SIG-M5 (cell line): ENCODE results near the gene MC4R.
"Not testable (repeated sequence)": the region's sequence is repeated elsewhere in the genome, so short reads cannot be mapped to it uniquely, and the experiment has no call there.

Experiments used
- DNase-seq: peaks from one replicate; lab custom pipeline; 2025; lab: John Stamatoyannopoulos, UW

MC4R gene

GRCh38 chr18:60372596-60372995 lies at the start of gene MC4R:
Gene MC4R, minus strand, starts transcription at chr18:60372775. Its CDS starts 426 bp downstream, at chr18:60372349.
- DNase-seq: no peak

GRCh38 chr18:60422306-60422705 lies 49.7 kb upstream of the MC4R start:
- DNase-seq: not testable (repeated sequence)

- DNase-seq: no peak
These were observed 49.0 kb upstream of the MC4R start for GRCh38 chr18:60421356-60422118.

GRCh38 chr18:60417946-60418345 lies 45.4 kb upstream of the MC4R start:
- no peak for DNase-seq

- DNase-seq: no peak
These were observed 41.5 kb upstream of the MC4R start for GRCh38 chr18:60413944-60414547.

- DNase-seq: no peak
These were observed 39.1 kb upstream of the MC4R start for GRCh38 chr18:60411715-60412114.

GRCh38 chr18:60406721-60407120 lies 34.1 kb upstream of the MC4R start:
- no peak for DNase-seq

GRCh38 chr18:60404486-60405085 lies 32.0 kb upstream of the MC4R start:
- no peak for DNase-seq

- no peak for DNase-seq
These were observed 28.8 kb upstream of the MC4R start for GRCh38 chr18:60401346-60401745.

GRCh38 chr18:60391571-60392226 lies 19.1 kb upstream of the MC4R start:
- DNase-seq: no peak

GRCh38 chr18:60389314-60389713 lies 16.7 kb upstream of the MC4R start:
- no peak for DNase-seq

- DNase-seq: no peak
These were observed 13.1 kb upstream of the MC4R start for GRCh38 chr18:60385693-60386092.

GRCh38 chr18:60383893-60384292 lies 11.3 kb upstream of the MC4R start:
- no peak for DNase-seq

GRCh38 chr18:60377778-60378469 lies 5.3 kb upstream of the MC4R start:
- no peak for DNase-seq

GRCh38 chr18:60372132-60372531 lies 443 bp downstream of the MC4R start:
- no peak for DNase-seq

- DNase-seq: no peak
These were observed 14.1 kb downstream of the MC4R start for GRCh38 chr18:60358516-60358915.

- DNase-seq: no peak
These were observed 21.6 kb downstream of the MC4R start for GRCh38 chr18:60350941-60351340.

GRCh38 chr18:60350150-60350549 lies 22.4 kb downstream of the MC4R start:
- DNase-seq: no peak

GRCh38 chr18:60347526-60348045 lies 25.0 kb downstream of the MC4R start:
- DNase-seq: no peak

- no peak for DNase-seq
These were observed 33.6 kb downstream of the MC4R start for GRCh38 chr18:60339018-60339417.

GRCh38 chr18:60331890-60332289 lies 40.7 kb downstream of the MC4R start:
- no peak for DNase-seq

- no peak for DNase-seq
These were observed 43.4 kb downstream of the MC4R start for GRCh38 chr18:60329131-60329530.
